NCI-H2227 (cell line): ENCODE results near the gene KLHL18.

Source experiments
- DNase-seq: peaks from one replicate; lab custom pipeline; 2025; ENCODE audit not compliant: unreplicated experiment; lab: John Stamatoyannopoulos, UW

The KLHL18 gene

GRCh38 chr3:47392933-47393332, 110.2 kb downstream of the KLHL18 start:
- DNase-seq = no peak

GRCh38 chr3:47394140-47394870, 111.6 kb downstream of the KLHL18 start:
- DNase-seq = no peak

DNA sequence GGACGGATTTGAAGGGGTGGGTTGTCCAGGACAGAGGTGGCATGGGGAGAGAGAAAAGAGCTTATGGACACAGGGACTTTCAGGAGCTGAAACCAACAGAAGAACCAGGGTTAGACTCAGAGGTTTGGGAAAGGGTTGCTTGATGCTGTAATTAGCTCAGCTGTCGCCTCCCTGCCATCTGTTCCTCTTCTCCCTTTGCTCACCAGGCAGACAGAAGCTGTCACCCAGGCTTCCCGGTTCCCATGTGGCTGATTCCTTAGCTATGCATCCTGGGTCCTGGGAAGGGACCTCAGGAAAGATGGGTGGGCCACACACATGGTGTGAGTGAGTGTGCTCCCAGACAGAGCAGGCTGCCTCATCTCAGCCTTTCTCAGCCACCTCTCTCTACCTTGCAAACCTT, 112.1 kb downstream of the KLHL18 start:
- DNase-seq = no peak
